Naive B cell (primary cell): ENCODE data around the gene TBX5. TPM values are rescaled to one million over a fixed set of nuclear protein-coding genes. Genes with fewer than 3 reads are reported as not detected.

Experiments
- ATAC-seq, 2 donors: fragments of 150-1000 bp; cut with Tn5 transposase; 2 replicates each; pipeline ENCODE4 v1.10.0; 2021; ENCODE audit warnings: low read depth in 2 of 2, mild to moderate bottlenecking in 2 of 2, moderate library complexity in 2 of 2
- DNase-seq: peaks from one replicate; pipeline ENCODE4 v3.0.0; 2022
- H3K27ac Mint-ChIP-seq, 6 donors: one replicate each; pipeline ENCODE4 v1.8.0; 2020 to 2022; ENCODE audit warnings: mild to moderate bottlenecking in 6 of 6, mixed read lengths in 6 of 6, moderate library complexity in 5 of 6, inconsistent platforms in 2 of 6
- H3K27me3 Mint-ChIP-seq, 3 donors: one replicate each; pipeline ENCODE4 v1.8.0; 2021 to 2022; ENCODE audit warnings: mixed read lengths in 3 of 3, mild to moderate bottlenecking in 1 of 3
- H3K36me3 Mint-ChIP-seq, 2 donors: one replicate each; pipeline ENCODE4 v1.8.0; 2020 to 2022; ENCODE audit warnings: mixed read lengths in 2 of 2, inconsistent platforms in 1 of 2, mild to moderate bottlenecking in 1 of 2
- H3K4me1 Mint-ChIP-seq, 3 donors: one replicate each; pipeline ENCODE4 v1.8.0; 2020 to 2022; ENCODE audit warnings: mixed read lengths in 3 of 3, inconsistent platforms in 1 of 3, mild to moderate bottlenecking in 1 of 3, moderate library complexity in 1 of 3
- H3K4me3 Mint-ChIP-seq, 8 donors: one replicate each; pipeline ENCODE4 v1.8.0; 2020 to 2022; ENCODE audit warnings: mild to moderate bottlenecking in 8 of 8, mixed read lengths in 8 of 8, moderate library complexity in 8 of 8, inconsistent platforms in 2 of 8
- H3K9me3 Mint-ChIP-seq, 7 donors: one replicate each; pipeline ENCODE4 v1.8.0; 2020 to 2022; ENCODE audit warnings: mixed read lengths in 7 of 7, mild to moderate bottlenecking in 5 of 7, inconsistent platforms in 2 of 7, moderate library complexity in 1 of 7
- polyA plus RNA-seq, 6 donors: library from polyadenylated mRNA; unstranded; fragments of 300-500 nt; fragmentation: Illumina TruSeq; gene quantifications; one replicate each; pipeline ENCODE4 v1.2.3, GENCODE V29; 2021; ENCODE audit warnings: low read depth in 6 of 6

Gene TBX5
- polyA plus RNA-seq, 6 donors from 2014 or later: not detected

DNA sequence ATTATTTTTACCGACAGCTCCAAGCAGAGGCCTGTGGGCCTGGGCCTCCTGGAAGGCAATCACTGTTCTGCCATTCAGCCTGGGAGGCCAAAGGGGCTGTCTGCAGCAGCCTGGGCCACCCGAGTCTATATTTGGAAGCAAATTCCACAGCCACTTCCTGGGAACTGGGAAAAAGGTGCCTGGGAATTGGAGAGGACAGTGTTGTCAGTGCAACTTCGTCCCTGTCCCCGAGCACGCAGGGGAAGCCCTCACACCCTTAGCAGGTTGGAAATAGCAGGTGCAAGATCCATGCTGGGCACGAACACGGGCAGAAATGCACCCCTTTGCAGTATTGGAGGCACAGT is 9.6 kb upstream of the TBX5 start:
- no peak overlapping the region for H3K27ac Mint-ChIP-seq
- peaks cover 54 to 84% (median 74%) of the 10 kb centered on the region in 3 donors for H3K27me3 Mint-ChIP-seq
- peak overlapping the region in 1 of 8 donors; percentile 49 for H3K4me3 Mint-ChIP-seq
- H3K9me3 Mint-ChIP-seq: peaks cover 0 to 6% (median 2%) of the 10 kb centered on the region in 7 donors
- H3K36me3 Mint-ChIP-seq: peaks cover 0 to 10% of the 10 kb centered on the region in 2 donors
- peaks cover 0 to 2% (median 0%) of the 10 kb centered on the region in 3 donors for H3K4me1 Mint-ChIP-seq
- DNase-seq (no peak), ATAC-seq (no peak)

DNA sequence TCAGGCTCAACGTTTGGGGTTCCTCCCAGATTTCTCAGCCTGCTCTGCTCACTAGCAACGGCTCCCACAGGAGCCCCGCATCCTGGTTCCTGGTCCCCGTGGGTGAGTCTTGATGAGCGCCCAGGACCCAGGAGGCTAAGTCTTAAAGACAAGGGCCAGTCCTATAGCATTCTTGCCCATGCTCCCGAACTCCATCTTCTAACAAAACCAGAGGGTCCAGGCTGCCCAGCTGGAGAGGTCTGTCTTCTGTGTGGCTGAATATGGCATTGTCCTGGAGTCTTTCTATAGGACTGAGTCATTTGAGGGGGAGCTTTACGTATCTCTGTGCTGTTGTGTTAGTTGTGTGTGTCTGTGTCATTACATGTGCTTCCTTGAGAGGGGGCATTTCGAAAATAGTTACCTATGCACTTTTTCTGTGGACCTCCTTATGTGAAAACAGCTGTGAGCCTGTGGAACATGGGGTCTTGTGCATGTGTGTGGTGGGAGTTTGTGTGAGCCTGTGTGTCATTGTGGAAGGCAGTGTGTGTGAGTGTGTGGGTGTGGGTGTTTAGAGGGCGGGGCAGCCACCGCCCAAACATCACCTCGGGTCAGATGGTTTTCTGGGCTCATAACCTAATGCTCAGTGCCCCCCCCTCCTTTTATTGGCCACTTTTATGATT is 9.1 kb upstream of the TBX5 start:
- no peak overlapping the region for H3K27ac Mint-ChIP-seq
- H3K4me1 Mint-ChIP-seq: peaks cover 0 to 7% (median 0%) of the 10 kb centered on the region in 3 donors
- DNase-seq: no peak
- peaks cover 0 to 10% of the 10 kb centered on the region in 2 donors for H3K36me3 Mint-ChIP-seq
- peak overlapping the region in 1 of 8 donors; percentile 49 for H3K4me3 Mint-ChIP-seq
- H3K27me3 Mint-ChIP-seq: peaks cover 59 to 88% (median 79%) of the 10 kb centered on the region in 3 donors
- no peak for ATAC-seq
- H3K9me3 Mint-ChIP-seq: peaks cover 0 to 6% (median 2%) of the 10 kb centered on the region in 7 donors

DNA sequence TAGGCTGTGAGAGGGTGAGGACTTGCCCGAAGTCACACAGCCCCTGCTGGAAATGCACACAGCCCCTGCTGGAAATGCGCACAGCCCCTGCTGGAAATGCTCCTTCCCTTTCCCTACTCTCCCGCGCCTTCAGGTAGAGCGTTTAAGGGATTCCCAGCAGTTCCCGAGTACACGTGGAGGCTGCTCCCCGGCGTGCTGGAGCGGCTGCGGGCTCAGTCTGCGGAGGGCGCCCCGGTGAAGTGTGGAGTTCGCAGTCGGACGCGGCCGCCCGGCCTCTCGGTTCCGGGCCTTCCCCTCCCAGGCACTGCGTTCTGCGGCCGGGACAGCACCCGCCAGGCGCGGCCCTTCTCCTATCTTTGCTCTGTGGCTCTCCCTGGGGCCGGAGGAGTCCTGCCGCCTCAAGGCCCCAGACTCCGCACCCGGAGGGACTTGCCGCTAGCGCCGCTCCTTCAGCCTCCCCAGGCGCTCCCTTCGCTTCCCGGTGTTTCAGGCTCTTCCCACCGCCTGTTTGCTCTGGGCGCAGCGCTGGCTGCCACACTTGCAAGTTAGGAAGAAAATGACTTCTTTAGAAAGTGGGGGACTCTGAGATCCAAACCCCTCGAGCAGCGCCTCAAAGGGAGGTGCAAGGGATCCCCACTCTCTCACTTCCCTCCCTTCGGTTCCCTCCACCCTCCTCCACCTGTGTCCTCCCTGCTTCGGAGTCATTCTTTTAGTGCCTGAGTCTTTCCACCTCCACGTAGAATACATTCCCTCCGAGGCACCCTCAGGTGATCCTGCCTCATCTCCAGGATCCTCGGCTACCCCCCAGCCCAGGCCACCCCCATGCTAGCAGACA is 8.3 kb upstream of the TBX5 start:
- Mint-ChIP-seq H3K9me3 (peaks cover 0 to 6% (median 2%) of the 10 kb centered on the region in 7 donors), H3K4me3 (no peak overlapping the region), H3K27ac (no peak overlapping the region), H3K4me1 (peaks cover 2 to 11% (median 7%) of the 10 kb centered on the region in 3 donors), H3K36me3 (peaks cover 0 to 10% of the 10 kb centered on the region in 2 donors), H3K27me3 (peaks cover 63 to 89% (median 86%) of the 10 kb centered on the region in 3 donors)
- no peak for ATAC-seq
- DNase-seq: no peak

DNA sequence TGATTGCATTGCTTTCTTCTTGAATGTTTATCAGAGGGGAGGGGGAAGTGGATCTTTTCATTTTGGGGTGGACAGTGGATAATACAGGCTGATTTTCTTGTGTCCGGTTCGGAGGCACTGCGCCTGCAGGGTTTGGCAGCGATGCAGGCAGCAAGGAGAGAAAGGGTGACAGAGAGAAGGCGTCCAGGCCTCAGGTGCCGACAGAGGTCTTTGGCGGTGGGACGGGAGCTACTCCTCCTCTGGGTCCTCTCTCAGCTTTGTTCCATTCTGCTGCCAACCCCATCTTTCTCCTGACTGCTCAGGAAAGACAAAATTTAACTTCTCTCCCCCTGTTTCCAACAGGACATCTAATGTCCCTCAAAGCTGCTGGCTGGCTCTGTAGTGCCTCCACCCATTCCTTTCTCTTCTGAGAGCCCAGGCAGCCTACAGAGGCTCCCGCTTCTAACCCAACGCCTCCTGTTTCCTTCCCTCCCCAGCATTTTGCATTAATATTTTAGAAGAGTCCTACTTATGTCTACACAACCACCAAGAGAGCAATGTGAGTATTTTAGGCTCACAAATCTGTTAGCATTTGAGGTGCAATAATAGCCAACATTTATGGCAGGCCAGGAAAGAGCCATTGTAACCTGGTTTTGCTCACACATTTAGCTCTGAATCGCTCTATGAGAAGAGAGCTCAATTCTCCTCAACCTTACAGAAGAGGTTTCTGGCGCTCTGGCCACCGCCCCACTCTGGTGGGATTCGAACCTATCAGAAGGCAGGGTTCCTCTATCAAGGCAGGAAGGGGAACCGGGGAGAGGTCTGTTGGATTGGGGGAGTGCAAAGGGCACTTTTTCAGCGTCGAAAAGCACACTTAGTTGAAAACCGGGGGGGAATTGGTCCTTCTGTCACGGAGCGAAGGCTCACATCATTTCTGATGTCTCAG is 7.1 kb upstream of the TBX5 start:
- no peak for DNase-seq
- Mint-ChIP-seq H3K4me1 (peaks cover 2 to 17% (median 8%) of the 10 kb centered on the region in 3 donors), H3K27me3 (peaks cover 65 to 94% (median 89%) of the 10 kb centered on the region in 3 donors), H3K27ac (no peak overlapping the region), H3K9me3 (peaks cover 0 to 4% (median 2%) of the 10 kb centered on the region in 7 donors), H3K4me3 (peak overlapping the region in 1 of 8 donors; percentile 16), H3K36me3 (peaks cover 0 to 10% of the 10 kb centered on the region in 2 donors)
- no peak for ATAC-seq

DNA sequence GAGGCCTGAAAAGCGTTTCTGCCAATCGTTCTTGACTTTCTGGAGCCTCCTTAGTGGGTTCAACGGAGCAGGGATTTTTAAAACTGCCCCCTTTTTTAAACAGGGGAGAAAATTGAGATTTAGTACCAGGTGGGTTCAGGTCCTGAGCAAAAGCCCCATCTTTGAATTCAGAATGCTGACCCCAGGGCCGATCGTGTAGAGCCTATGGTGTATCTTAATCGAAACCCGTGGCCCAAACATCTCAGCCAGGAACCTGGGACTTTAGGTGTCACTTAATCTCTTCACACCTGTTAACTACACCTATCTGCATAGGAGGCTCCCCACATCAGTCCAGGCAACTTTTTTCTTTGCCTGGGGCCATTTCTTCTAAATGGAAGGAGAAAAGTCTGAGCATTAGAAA is 6.4 kb upstream of the TBX5 start:
- H3K36me3 Mint-ChIP-seq: peaks cover 0 to 10% of the 10 kb centered on the region in 2 donors
- no peak overlapping the region for H3K27ac Mint-ChIP-seq
- DNase-seq (no peak), ATAC-seq (no peak)
- peaks cover 71 to 95% (median 89%) of the 10 kb centered on the region in 3 donors for H3K27me3 Mint-ChIP-seq
- H3K4me3 Mint-ChIP-seq: no peak overlapping the region
- H3K9me3 Mint-ChIP-seq: peaks cover 0 to 4% (median 3%) of the 10 kb centered on the region in 7 donors
- H3K4me1 Mint-ChIP-seq: peaks cover 2 to 17% (median 8%) of the 10 kb centered on the region in 3 donors

DNA sequence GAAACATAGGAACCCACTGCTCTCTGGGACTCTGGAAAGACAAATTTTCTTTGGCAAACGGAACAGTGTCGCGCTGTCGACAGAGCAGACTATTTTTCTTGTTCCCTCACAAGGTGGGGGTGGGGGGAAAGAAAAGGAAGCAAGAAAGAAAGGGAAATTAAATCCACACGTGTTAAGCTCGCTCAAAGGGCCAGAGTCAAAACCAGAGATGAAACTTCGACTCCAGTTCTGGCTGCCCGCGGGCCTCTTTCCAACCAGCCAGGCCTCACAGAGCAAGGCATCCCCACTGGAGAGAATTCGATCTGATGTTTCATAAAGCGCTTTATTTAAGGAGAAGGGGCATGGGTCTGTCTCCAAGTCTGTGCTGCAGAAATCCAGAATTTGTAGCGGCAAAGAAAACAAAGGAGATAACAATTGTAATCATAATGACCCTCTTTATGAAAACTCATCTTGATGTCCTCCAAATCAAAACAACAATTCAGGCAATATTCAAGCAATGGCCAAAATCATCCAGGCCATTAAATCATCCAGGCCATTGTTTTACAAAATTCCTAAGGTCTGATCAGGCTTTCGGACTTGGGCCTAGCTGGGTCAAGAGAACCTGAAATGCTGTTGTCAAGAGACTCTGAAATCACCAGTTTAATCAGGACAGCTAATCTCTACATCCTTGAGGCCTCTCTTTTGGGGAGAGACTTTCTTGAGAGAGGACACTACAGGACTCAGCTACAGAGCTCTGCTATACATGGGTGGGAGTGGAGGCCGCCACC is 5.3 kb upstream of the TBX5 start:
- no peak overlapping the region for H3K4me3 Mint-ChIP-seq
- H3K36me3 Mint-ChIP-seq: peaks cover 0 to 13% of the 10 kb centered on the region in 2 donors
- no peak for DNase-seq
- peaks cover 2 to 17% (median 8%) of the 10 kb centered on the region in 3 donors for H3K4me1 Mint-ChIP-seq
- ATAC-seq: no peak
- no peak overlapping the region for H3K27ac Mint-ChIP-seq
- peaks cover 69 to 95% (median 89%) of the 10 kb centered on the region in 3 donors for H3K27me3 Mint-ChIP-seq
- H3K9me3 Mint-ChIP-seq: peaks cover 0 to 6% (median 2%) of the 10 kb centered on the region in 7 donors

DNA sequence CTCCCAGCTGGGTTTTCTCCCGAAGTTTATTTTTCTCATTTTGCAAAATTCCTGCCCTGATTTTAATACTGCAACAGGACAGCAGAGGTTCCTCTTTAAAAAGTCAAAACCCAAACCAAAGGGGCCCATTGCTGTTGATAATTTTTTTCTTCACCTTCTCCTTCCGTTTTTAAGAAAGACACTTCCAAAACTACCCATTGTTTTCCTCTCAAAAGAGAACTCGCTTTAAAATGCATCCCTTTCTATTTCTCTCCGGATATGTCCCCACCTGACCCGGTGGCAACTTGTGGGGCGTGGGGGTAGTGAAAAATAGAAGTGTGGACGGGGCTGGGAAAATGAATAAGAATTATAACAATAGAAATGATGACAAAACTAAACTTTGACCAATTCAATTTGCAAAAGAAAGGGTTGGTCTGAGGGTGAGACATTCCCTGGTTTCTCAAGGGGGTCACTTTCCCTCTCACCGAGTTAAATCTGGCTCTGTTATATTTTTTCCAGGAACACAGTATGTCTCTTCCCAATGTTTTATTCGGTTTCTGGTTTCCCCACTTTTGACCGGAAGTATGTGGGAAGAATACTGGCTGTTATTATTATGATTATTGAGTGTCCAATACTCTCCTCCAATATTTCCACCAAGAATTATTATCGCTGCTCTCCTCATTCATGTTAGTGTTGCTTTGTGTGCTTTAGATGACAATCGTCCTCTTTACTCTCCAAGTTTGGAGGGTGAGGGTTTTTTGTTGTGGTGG is 4.1 kb upstream of the TBX5 start:
- DNase-seq (no peak), ATAC-seq (no peak)
- peaks cover 0 to 16% of the 10 kb centered on the region in 2 donors for H3K36me3 Mint-ChIP-seq
- peaks cover 73 to 95% (median 93%) of the 10 kb centered on the region in 3 donors for H3K27me3 Mint-ChIP-seq
- H3K9me3 Mint-ChIP-seq: peaks cover 0 to 5% (median 2%) of the 10 kb centered on the region in 7 donors
- peak overlapping the region in 6 of 8 donors; percentile 32 to 80 (median 48) for H3K4me3 Mint-ChIP-seq
- H3K27ac Mint-ChIP-seq: peak overlapping the region in 2 of 6 donors; percentile 28 to 76
- H3K4me1 Mint-ChIP-seq: peaks cover 2 to 19% (median 8%) of the 10 kb centered on the region in 3 donors

DNA sequence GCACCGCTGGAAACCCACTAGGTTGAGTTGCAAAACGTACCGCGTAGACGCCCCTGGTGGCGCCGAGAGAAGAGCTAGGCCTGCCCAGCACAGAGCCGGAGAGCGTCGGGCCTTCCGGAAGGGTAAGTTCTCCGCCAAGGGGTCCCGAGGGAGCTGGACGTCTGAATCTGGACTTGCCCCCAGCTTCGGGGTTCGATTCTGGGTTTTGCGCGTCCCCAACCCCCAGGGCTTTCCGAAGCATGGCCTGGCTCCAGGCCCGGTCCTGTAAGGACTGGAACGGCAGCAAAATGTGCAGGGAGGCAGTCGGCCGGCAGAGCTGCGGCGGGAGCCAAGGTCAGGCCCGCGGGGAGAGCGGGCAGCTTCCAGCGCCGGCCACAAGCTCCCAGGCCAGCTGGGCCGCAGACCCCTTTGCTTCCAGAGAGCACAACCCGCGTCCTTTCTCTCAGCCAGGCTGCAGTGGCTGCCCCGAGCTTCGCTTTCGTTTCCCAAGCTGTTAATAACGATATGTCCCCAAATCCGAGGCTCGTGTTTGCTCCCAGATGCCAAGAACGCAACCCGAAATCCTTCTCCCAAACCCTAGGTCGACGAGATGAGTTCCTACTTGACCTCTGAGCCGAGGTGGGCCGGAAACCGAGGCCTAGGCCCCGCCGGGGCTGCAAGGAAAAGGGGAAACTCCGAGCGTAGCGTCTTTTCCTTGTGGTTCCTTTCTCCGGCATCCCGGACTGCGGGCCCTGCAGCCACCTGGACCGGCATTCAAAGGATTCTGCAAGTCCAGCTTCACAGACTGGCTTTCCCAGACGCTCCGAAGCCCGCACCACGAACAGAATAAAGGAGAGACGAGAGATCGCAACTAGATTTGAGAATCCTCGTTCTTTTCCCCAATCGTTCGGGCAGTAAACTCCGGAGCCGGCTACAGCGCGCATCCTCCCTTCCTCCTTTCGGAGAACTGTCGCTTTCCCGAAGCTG is 3.2 kb upstream of the TBX5 start:
- DNase-seq (no peak), ATAC-seq (no peak)
- Mint-ChIP-seq H3K4me1 (peaks cover 2 to 19% (median 8%) of the 10 kb centered on the region in 3 donors), H3K27ac (peak overlapping the region in 1 of 6 donors; percentile 27), H3K9me3 (peaks cover 0 to 5% (median 2%) of the 10 kb centered on the region in 7 donors), H3K4me3 (peak overlapping the region in 7 of 8 donors; percentile 45 to 84 (median 69)), H3K27me3 (peaks cover 70 to 95% (median 92%) of the 10 kb centered on the region in 3 donors), H3K36me3 (peaks cover 0 to 9% of the 10 kb centered on the region in 2 donors)

DNA sequence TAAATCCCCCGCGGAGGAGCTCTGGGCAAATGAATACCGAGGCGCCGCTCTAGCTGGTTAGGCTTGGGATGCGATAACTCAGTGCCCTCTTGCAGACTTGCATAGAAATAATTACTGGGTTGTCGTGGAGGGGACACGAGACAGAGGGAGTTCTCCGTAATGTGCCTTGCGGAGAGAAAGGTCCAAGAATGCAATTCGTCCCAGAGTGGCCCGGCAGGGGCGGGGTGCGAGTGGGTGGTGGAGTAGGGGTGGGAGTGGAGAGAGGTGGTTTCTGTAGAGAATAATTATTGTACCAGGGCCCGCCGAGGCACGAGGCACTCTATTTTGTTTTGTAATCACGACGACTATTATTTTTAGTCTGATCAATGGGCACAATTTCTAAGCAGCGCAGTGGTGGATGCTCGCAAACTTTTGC is 2.5 kb upstream of the TBX5 start:
- DNase-seq (no peak), ATAC-seq (no peak)

DNA sequence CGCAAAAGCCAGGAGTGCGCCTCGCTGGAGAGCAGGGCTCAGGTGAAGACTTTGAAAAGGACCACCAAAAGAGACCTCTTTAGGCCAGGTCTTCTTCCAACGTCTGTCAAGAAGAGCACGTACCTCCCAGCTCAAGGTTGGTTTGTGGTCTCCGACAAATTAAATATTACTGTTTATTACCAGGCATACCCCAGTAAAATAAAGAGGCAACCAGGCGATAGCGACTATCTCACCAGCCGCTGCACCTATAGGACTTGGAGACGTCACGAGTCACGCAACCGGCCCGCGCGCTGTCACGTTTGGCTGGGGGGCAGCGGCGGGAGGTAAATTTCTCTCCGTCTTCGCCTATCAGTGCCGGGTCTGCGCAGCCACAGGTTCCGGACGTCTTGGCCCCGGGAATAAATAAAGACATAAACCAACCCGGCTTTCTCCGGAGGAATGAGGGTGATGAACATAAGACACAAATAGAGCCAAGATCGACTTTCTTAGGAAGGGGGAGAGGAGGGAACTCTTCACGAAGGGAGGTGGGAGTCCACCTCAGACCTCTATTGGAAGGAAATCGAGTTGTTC is 2.0 kb upstream of the TBX5 start:
- peak overlapping the region in 2 of 8 donors; percentile 27 to 75 for H3K4me3 Mint-ChIP-seq
- peaks cover 68 to 100% (median 94%) of the 10 kb centered on the region in 3 donors for H3K27me3 Mint-ChIP-seq

More for the DNA sequence above, 2.5 kb upstream of the TBX5 start:
- peaks cover 0 to 5% (median 2%) of the 10 kb centered on the region in 7 donors for H3K9me3 Mint-ChIP-seq
- peak overlapping the region in 5 of 8 donors; percentile 27 to 69 (median 57) for H3K4me3 Mint-ChIP-seq
- H3K36me3 Mint-ChIP-seq: peaks cover 0 to 9% of the 10 kb centered on the region in 2 donors
- peak overlapping the region in 1 of 6 donors; percentile 23 for H3K27ac Mint-ChIP-seq
- peaks cover 2 to 19% (median 8%) of the 10 kb centered on the region in 3 donors for H3K4me1 Mint-ChIP-seq
- H3K27me3 Mint-ChIP-seq: peaks cover 70 to 100% (median 94%) of the 10 kb centered on the region in 3 donors

More for the DNA sequence above, 2.0 kb upstream of the TBX5 start:
- peaks cover 2 to 17% (median 8%) of the 10 kb centered on the region in 3 donors for H3K4me1 Mint-ChIP-seq
- peaks cover 0 to 5% (median 0%) of the 10 kb centered on the region in 7 donors for H3K9me3 Mint-ChIP-seq
- DNase-seq (no peak), ATAC-seq (no peak)
- H3K36me3 Mint-ChIP-seq: peaks cover 0 to 9% of the 10 kb centered on the region in 2 donors
- H3K27ac Mint-ChIP-seq: no peak overlapping the region
